ENCODE results near the gene ITGB1. TPM values are rescaled to one million over a fixed set of nuclear protein-coding genes. Genes with fewer than 3 reads are reported as not detected.

ITGB1 gene
- total RNA-seq, 6 donors from 2014 or later = 94.3 to 492 (median 340) TPM

DNA sequence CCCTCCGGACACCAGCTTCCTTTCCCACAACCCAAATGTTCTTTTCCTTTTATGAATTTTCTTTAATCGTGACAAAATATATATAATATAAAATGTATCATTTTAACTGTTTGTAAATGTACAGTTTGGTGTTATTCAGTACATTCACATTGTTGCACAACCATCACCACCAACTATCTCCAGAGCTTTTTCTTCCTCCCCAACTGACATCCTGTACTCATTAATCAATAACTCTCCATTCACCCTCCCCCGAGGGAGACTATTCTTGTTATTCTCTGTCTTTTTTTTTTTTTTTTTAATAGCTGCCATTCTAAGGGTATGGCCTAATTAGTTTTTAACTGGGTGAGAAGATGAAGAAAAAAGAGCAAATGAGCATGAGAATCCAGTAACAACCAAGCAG, 30.6 kb upstream of the ITGB1 start:
- Histone ChIP-seq H3K27ac (no peak overlapping the region), H3K4me1 (peaks cover 5 to 16% (median 10%) of the 10 kb centered on the region in 4 donors), H3K27me3 (no peaks in the 10 kb centered on the region), H3K9me3 (no peaks in the 10 kb centered on the region), H3K4me3 (no peak overlapping the region), H3K36me3 (no peaks in the 10 kb centered on the region)
- ATAC-seq (ENCODE audit: low FRiP score in 2 of 2) (no peak), DNase-seq (no peak)
- WGBS, 2 donors = 62 to 63% methylated on average over 3 of the region's 3 CpGs
- TF ChIP-seq POLR2A (IDR thresholded peaks at IDR 0.05) = no peak
- no peak for TF ChIP-seq POLR2AphosphoS5 (IDR thresholded peaks at IDR 0.05)
- TF ChIP-seq EP300 (IDR thresholded peaks at IDR 0.05) = no peak
- TF ChIP-seq, protein P1, sequence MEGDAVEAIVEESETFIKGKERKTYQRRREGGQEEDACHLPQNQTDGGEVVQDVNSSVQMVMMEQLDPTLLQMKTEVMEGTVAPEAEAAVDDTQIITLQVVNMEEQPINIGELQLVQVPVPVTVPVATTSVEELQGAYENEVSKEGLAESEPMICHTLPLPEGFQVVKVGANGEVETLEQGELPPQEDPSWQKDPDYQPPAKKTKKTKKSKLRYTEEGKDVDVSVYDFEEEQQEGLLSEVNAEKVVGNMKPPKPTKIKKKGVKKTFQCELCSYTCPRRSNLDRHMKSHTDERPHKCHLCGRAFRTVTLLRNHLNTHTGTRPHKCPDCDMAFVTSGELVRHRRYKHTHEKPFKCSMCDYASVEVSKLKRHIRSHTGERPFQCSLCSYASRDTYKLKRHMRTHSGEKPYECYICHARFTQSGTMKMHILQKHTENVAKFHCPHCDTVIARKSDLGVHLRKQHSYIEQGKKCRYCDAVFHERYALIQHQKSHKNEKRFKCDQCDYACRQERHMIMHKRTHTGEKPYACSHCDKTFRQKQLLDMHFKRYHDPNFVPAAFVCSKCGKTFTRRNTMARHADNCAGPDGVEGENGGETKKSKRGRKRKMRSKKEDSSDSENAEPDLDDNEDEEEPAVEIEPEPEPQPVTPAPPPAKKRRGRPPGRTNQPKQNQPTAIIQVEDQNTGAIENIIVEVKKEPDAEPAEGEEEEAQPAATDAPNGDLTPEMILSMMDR (IDR thresholded peaks at IDR 0.05) = no peak

DNA sequence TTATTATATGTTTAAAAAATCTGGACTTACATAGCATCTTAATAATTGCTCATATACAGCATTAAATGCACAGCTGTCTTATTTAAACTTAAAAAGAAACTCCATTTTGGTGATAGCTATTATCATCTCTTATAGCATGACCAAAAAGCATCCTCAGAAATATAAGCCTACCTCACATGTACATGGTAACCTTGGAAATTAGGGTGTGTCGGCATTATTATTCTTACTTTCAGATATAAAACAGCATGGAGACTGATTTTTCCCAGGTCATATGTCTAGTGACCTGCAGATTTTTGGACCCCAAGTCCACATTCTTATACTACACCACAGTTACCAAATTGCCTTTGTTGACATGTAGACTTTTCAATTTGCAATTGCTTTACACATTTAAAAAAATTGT, 29.1 kb upstream of the ITGB1 start:
- Histone ChIP-seq H3K9me3 (no peaks in the 10 kb centered on the region), H3K4me1 (peaks cover 13 to 24% (median 19%) of the 10 kb centered on the region in 4 donors), H3K36me3 (no peaks in the 10 kb centered on the region), H3K27me3 (no peaks in the 10 kb centered on the region), H3K27ac (no peak overlapping the region), H3K4me3 (no peak overlapping the region)
- DNase-seq (no peak), ATAC-seq (ENCODE audit: low FRiP score in 2 of 2) (no peak)
- 96 to 100% methylated on average over 1 of the region's 1 CpG for WGBS, 2 donors
- no peak for TF ChIP-seq EP300 (IDR thresholded peaks at IDR 0.05)
- TF ChIP-seq, protein P1 (IDR thresholded peaks at IDR 0.05) = no peak
- no peak for TF ChIP-seq POLR2AphosphoS5 (IDR thresholded peaks at IDR 0.05)
- no peak for TF ChIP-seq POLR2A (IDR thresholded peaks at IDR 0.05)

DNA sequence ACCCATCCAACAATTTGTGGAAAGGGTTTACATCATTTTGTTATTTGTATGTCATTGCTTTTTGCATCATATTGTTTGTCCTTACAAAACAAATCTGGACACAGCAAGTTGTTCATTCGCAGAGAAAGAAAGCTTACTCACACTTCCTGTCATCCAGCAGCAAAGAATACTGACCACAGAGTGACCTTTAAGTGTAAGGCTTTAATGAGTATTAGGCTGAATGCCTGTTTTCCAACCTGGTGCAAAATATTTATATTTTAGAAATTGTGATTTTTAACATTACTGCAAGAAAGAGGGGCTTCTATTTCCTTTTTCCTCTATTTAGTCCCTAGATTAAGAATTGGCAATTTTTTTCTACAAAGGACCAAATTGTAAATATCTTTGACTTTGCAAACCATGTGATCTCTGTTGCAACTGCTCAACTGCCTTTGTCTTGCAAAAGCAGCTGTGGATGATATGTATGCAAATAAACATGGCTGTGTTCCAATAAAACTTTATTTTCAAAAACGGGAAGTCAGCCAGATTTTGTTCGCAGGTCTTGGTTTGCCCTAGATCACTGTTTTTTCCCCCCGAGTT, 27.8 kb upstream of the ITGB1 start:
- peak in 1 of 2 donors; percentile 60 for TF ChIP-seq POLR2AphosphoS5 (IDR thresholded peaks at IDR 0.05)
- TF ChIP-seq, protein P1 (IDR thresholded peaks at IDR 0.05) = no peak
- TF ChIP-seq EP300 (IDR thresholded peaks at IDR 0.05) = peak in 1 of 4 donors; percentile 59
- TF ChIP-seq POLR2A (IDR thresholded peaks at IDR 0.05) = no peak
- Histone ChIP-seq H3K27ac (peak overlapping the region in 3 of 4 donors; percentile 67 to 71 (median 69)), H3K36me3 (no peaks in the 10 kb centered on the region), H3K27me3 (no peaks in the 10 kb centered on the region), H3K9me3 (no peaks in the 10 kb centered on the region), H3K4me1 (peaks cover 26 to 37% (median 31%) of the 10 kb centered on the region in 4 donors), H3K4me3 (no peak overlapping the region)
- ATAC-seq (ENCODE audit: low FRiP score in 2 of 2) (peak in 1 of 2 donors; percentile 52), DNase-seq (no peak)
- 37 to 41% methylated on average over 4 of the region's 4 CpGs for WGBS, 2 donors

DNA sequence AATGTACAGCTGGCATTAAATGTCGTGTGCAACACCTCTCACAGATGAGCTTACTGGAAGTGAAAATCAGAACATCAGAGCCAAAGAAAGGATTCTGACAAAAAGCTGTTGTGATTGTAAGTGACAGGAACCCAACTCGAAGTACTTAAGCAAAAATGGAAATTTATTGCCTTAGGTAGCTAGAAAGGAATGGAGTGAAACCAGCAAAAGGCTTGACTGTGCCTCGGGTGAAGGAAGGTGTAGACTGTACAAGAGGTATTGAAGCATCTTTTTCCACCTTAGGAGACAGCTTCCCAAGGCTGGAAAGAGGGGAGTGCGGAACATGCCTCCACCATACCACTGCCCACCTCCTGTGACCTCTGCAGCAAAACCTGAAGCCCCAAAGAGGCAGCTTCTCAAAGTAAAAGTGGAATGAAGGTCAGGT, 27.3 kb upstream of the ITGB1 start:
- WGBS, 2 donors = 82 to 84% methylated on average over 4 of the region's 4 CpGs
- no peak for DNase-seq

More for the DNA sequence above, 27.3 kb upstream of the ITGB1 start:
- H3K27me3 ChIP-seq = no peaks in the 10 kb centered on the region
- no peak for TF ChIP-seq POLR2A (IDR thresholded peaks at IDR 0.05)
- TF ChIP-seq POLR2AphosphoS5 (IDR thresholded peaks at IDR 0.05) = no peak
- TF ChIP-seq EP300 (IDR thresholded peaks at IDR 0.05) = no peak
- TF ChIP-seq, protein P1 (IDR thresholded peaks at IDR 0.05) = no peak
- H3K4me3 ChIP-seq = no peak overlapping the region
- no peak for ATAC-seq (ENCODE audit: low FRiP score in 2 of 2)
- no peaks in the 10 kb centered on the region for H3K9me3 ChIP-seq
- H3K36me3 ChIP-seq = no peaks in the 10 kb centered on the region
- H3K27ac ChIP-seq = peak overlapping the region in 3 of 4 donors; percentile 67 to 71 (median 69)
- peaks cover 30 to 42% (median 33%) of the 10 kb centered on the region in 4 donors for H3K4me1 ChIP-seq
